Stimulated activated CD4-positive, alpha-beta T cell treated with anti-CD3 and anti-CD28 coated beads, Interleukin-1b, Interleukin-23, amount 100 ng/mL, for 1 hour (primary cell): ENCODE measurements around the gene MEG3.
A peak's percentile ranks its signal among the peaks of the same experiment; 100 is the strongest.

Source experiments
- DNase-seq, 2 donors: peaks; one replicate each; pipeline ENCODE4 v3.0.0-alpha.2; 2020; ENCODE audit warnings: low read depth in 2 of 2

The MEG3 gene

GRCh38 chr14:100846309-100846859 lies 20.5 kb downstream of the MEG3 start:
- no peak for DNase-seq

- DNase-seq: no peak
Measured at GRCh38 chr14:100849115-100849781, 23.3 kb downstream of the MEG3 start.

- peak; percentile 27 to 73 for DNase-seq
Measured at GRCh38 chr14:100850841-100851585, 25.1 kb downstream of the MEG3 start.

GRCh38 chr14:100851586-100851916 lies 25.6 kb downstream of the MEG3 start:
- no peak for DNase-seq

GRCh38 chr14:100851946-100852620 lies 26.2 kb downstream of the MEG3 start:
- DNase-seq: no peak

- no peak for DNase-seq
Measured at GRCh38 chr14:100854435-100854834, 28.5 kb downstream of the MEG3 start.

GRCh38 chr14:100855256-100855930 lies 29.5 kb downstream of the MEG3 start:
- no peak for DNase-seq

GRCh38 chr14:100856056-100856950 lies 30.4 kb downstream of the MEG3 start:
- no peak for DNase-seq

- no peak for DNase-seq
Measured at GRCh38 chr14:100857233-100857922, 31.5 kb downstream of the MEG3 start.

GRCh38 chr14:100857923-100858837 lies 32.3 kb downstream of the MEG3 start:
- no peak for DNase-seq

GRCh38 chr14:100858838-100859220 lies 32.9 kb downstream of the MEG3 start:
- no peak for DNase-seq

- no peak for DNase-seq
Measured at GRCh38 chr14:100859781-100860180, 33.9 kb downstream of the MEG3 start.

- DNase-seq: no peak
Measured at GRCh38 chr14:100860556-100861187, 34.8 kb downstream of the MEG3 start.

GRCh38 chr14:100861188-100861936 lies 35.4 kb downstream of the MEG3 start:
- DNase-seq: no peak

- no peak for DNase-seq
Measured at GRCh38 chr14:100861937-100862247, 36.0 kb downstream of the MEG3 start.

GRCh38 chr14:100862277-100862676 lies 36.4 kb downstream of the MEG3 start:
- DNase-seq: no peak

- no peak for DNase-seq
Measured at GRCh38 chr14:100862793-100863192, 36.9 kb downstream of the MEG3 start.

GRCh38 chr14:100864206-100864605 lies 38.3 kb downstream of the MEG3 start:
- DNase-seq: no peak
